ENCODE data around the gene GPHN. TPM values are rescaled to one million over a fixed set of nuclear protein-coding genes. Genes with fewer than 3 reads are reported as not detected.

The GPHN gene
- total RNA-seq, 1 experiment from 2014 or later, result 34.9 TPM

- no peaks in the 10 kb centered on the region for H3K27me3 Mint-ChIP-seq (ENCODE audit: unreplicated experiment)
- CTCF ChIA-PET, result no interaction called here
- H3K36me3 Mint-ChIP-seq (ENCODE audit: insufficient read depth, unreplicated experiment), result no peaks in the 10 kb centered on the region
- H3K9me3 Mint-ChIP-seq (ENCODE audit: low read depth, unreplicated experiment), result no peaks in the 10 kb centered on the region
- H3K4me1 Mint-ChIP-seq (ENCODE audit: low read depth, unreplicated experiment), result peaks cover 12% of the 10 kb centered on the region
- no peak for DNase-seq
- intact Hi-C loops (cut with micrococcal nuclease; ENCODE audit: unreplicated experiment), result no loop called here
- H3K27ac Mint-ChIP-seq (ENCODE audit: unreplicated experiment), result no peak overlapping the region
- no peak overlapping the region for H3K4me3 Mint-ChIP-seq (ENCODE audit: low read depth, unreplicated experiment)
- no peak for TF ChIP-seq CTCF (IDR thresholded peaks at IDR 0.05; ENCODE audit: unreplicated experiment)
- BruUV-seq (replicated peaks), result no TSS peak
Measured at GRCh38 chr14:67225523-67225922, 717.6 kb downstream of the GPHN start.

GRCh38 chr14:67228325-67228984, 720.5 kb downstream of the GPHN start:
- no peak for TF ChIP-seq CTCF (IDR thresholded peaks at IDR 0.05; ENCODE audit: unreplicated experiment)
- Mint-ChIP-seq H3K9me3 (ENCODE audit: low read depth, unreplicated experiment) (no peaks in the 10 kb centered on the region), H3K4me1 (ENCODE audit: low read depth, unreplicated experiment) (no peaks in the 10 kb centered on the region), H3K27me3 (ENCODE audit: unreplicated experiment) (no peaks in the 10 kb centered on the region), H3K36me3 (ENCODE audit: insufficient read depth, unreplicated experiment) (no peaks in the 10 kb centered on the region), H3K4me3 (ENCODE audit: low read depth, unreplicated experiment) (no peak overlapping the region), H3K27ac (ENCODE audit: unreplicated experiment) (peak overlapping the region; percentile 39)
- no TSS peak for BruUV-seq (replicated peaks)
- CTCF ChIA-PET, result no interaction called here
- no peak for DNase-seq
- intact Hi-C loops (cut with micrococcal nuclease; ENCODE audit: unreplicated experiment), result no loop called here

Other genes starting within 250 kb of the GPHN start
- gene CCDC196, start 21.8 kb upstream of the GPHN start, total RNA-seq (2022), result not detected in 2 replicates

Data from Calu3 (cell line).